B cell (primary cell): ENCODE results near the gene AKTIP. TPM values are rescaled to one million over a fixed set of nuclear protein-coding genes. Genes with fewer than 3 reads are reported as not detected.

Source experiments
- ATAC-seq: fragments of 200-7000 bp; cut with Tn5 transposase; one replicate; pipeline ENCODE4 v1.10.0; 2021; ENCODE audit warnings: low read depth, mild to moderate bottlenecking, moderate number of reproducible peaks, moderate library complexity
- CTCF ChIA-PET: fragments of 350-600 bp; sonication (Branson Sonifier 250); formaldehyde crosslinking; loops from one replicate; lab custom pipeline; 2021; ENCODE audit warnings: antibody characterized with exemption, inconsistent platforms; lab: Charles Lee
- POLR2A ChIA-PET: fragments of 350-600 bp; sonication (Branson Sonifier 250); formaldehyde crosslinking; loops from one replicate; lab custom pipeline; 2021; ENCODE audit warnings: antibody characterized with exemption; lab: Charles Lee
- DNase-seq: peaks from one replicate; pipeline ENCODE4 v3.0.0; 2013
- H2AFZ ChIP-seq: 2 replicates; pipeline ENCODE4 v1.6.1; 2012; ENCODE audit warnings: mild to moderate bottlenecking, low read depth, low read length; ENCODE audit not compliant: insufficient read depth, poor library complexity, severe bottlenecking
- H3K27ac ChIP-seq, 2 donors: 1 replicate in 1 of 2; 2 replicates in 1 of 2; pipeline ENCODE4 v1.5.1; 2012 to 2013; ENCODE audit warnings: low read length in 2 of 2, mild to moderate bottlenecking in 2 of 2, moderate library complexity in 1 of 2
- H3K27me3 ChIP-seq, 4 experiments: fragments of 200-600 bp in 1 of 4; sonication (generic) in 1 of 4; replicated peaks in 1 of 4; 1 replicate in 2 of 4; 2 replicates in 2 of 4; pipeline versions ENCODE4 v1.6.1 to v1.7.0; 2013 to 2016; ENCODE audit warnings: low read length in 3 of 4, mild to moderate bottlenecking in 2 of 4, mixed read lengths in 1 of 4, moderate library complexity in 1 of 4; ENCODE audit not compliant: insufficient read depth in 4 of 4, control insufficient read depth in 3 of 4; ENCODE audit errors: control extremely low read depth in 1 of 4
- H3K36me3 ChIP-seq, 2 experiments: replicated peaks in 1 of 2; 1 replicate in 1 of 2; 2 replicates in 1 of 2; pipeline versions ENCODE4 v1.6.1 to v1.7.1; 2013; ENCODE audit warnings: low read length in 1 of 2; ENCODE audit not compliant: insufficient read depth in 2 of 2, control insufficient read depth in 1 of 2; ENCODE audit errors: control extremely low read depth in 1 of 2, extremely low read depth in 1 of 2
- H3K4me1 ChIP-seq, 2 donors: fragments of 200-600 bp in 1 of 2; sonication (generic) in 1 of 2; 1 replicate in 1 of 2; 2 replicates in 1 of 2; pipeline versions ENCODE4 v1.5.1 to v1.6.1; 2013 to 2017; ENCODE audit warnings: low read length in 2 of 2; ENCODE audit not compliant: control insufficient read depth in 2 of 2, insufficient read depth in 2 of 2
- H3K4me2 ChIP-seq: replicated peaks from 2 replicates; pipeline ENCODE3; 2012; ENCODE audit warnings: mild to moderate bottlenecking, low read depth, low read length; ENCODE audit not compliant: poor library complexity, severe bottlenecking
- H3K4me3 ChIP-seq, 5 experiments: fragments of 200-600 bp in 1 of 5; sonication (generic) in 1 of 5; 1 replicate in 3 of 5; 2 replicates in 2 of 5; pipeline versions ENCODE4 v1.5.1 to v1.7.0; 2011 to 2016; ENCODE audit warnings: low read length in 4 of 5, mild to moderate bottlenecking in 4 of 5, low read depth in 2 of 5, control low read depth in 1 of 5, moderate library complexity in 1 of 5; ENCODE audit not compliant: insufficient read depth in 1 of 5; ENCODE audit errors: control extremely low read depth in 1 of 5, extremely low read depth in 1 of 5
- H3K79me2 ChIP-seq: fragments of 200-600 bp; sonication (generic); one replicate; pipeline ENCODE4 v1.6.0; 2016; ENCODE audit warnings: low read length; ENCODE audit not compliant: control insufficient read depth, insufficient read depth
- H3K9ac ChIP-seq: fragments of 200-600 bp; sonication (generic); 2 replicates; pipeline ENCODE4 v1.6.1; 2017; ENCODE audit warnings: mild to moderate bottlenecking, low read length, moderate library complexity
- H3K9me3 ChIP-seq, 3 donors: one replicate each; pipeline versions ENCODE4 v1.6.1 to v1.7.1; 2013; ENCODE audit warnings: low read length in 2 of 3; ENCODE audit not compliant: control insufficient read depth in 2 of 3, insufficient read depth in 1 of 3; ENCODE audit errors: control extremely low read depth in 1 of 3
- H4K20me1 ChIP-seq: 2 replicates; pipeline ENCODE4 v1.6.0; 2012; ENCODE audit warnings: mild to moderate bottlenecking, low read length; ENCODE audit not compliant: insufficient read depth, control insufficient read depth, poor library complexity, severe bottlenecking
- H3K27ac Mint-ChIP-seq: one replicate; pipeline ENCODE4 v1.8.0; 2021; ENCODE audit warnings: mixed read lengths
- H3K27me3 Mint-ChIP-seq: one replicate; pipeline ENCODE4 v1.8.0; 2021; ENCODE audit warnings: mixed read lengths
- H3K4me1 Mint-ChIP-seq: one replicate; pipeline ENCODE4 v1.8.0; 2021; ENCODE audit warnings: mixed read lengths
- H3K4me3 Mint-ChIP-seq: one replicate; pipeline ENCODE4 v1.8.0; 2021; ENCODE audit warnings: mixed read lengths
- H3K9me3 Mint-ChIP-seq: one replicate; pipeline ENCODE4 v1.8.0; 2022; ENCODE audit warnings: mixed read lengths; ENCODE audit not compliant: insufficient read depth
- CTCF ChIP-seq: fragments of 200-600 bp; IDR thresholded peaks from one replicate; pipeline ENCODE4 v1.8.0; 2022; ENCODE audit warnings: antibody characterized with exemption, mild to moderate bottlenecking
- EZH2 ChIP-seq: IDR thresholded peaks from 2 replicates; pipeline ENCODE4 v1.6.1; 2012; ENCODE audit warnings: borderline replicate concordance, low read depth, mild to moderate bottlenecking, moderate library complexity, low read length; ENCODE audit not compliant: insufficient read depth, poor library complexity, severe bottlenecking
- WGBS: methylation state at CpG from one replicate; pipeline ENCODE4 v1.1.5; 2013; ENCODE audit warnings: missing lambda C conversion rate; ENCODE audit not compliant: insufficient coverage; 5-methylcytosine and 5-hydroxymethylcytosine counted together
- intact Hi-C: fragments of 100-400 bp; cut with micrococcal nuclease; formaldehyde crosslinking; loops from one replicate; pipeline ENCODE4 v1.10.0; 2022
- polyA plus RNA-seq: library from polyadenylated mRNA; depleted of rRNA; stranded (reverse); fragments of >200 nt; gene quantifications from 2 replicates; pipeline ENCODE4 v1.2.3, GENCODE V29; 2012
- total RNA-seq, 2 donors: library from RNA; stranded (reverse); fragments of 120-200 nt in 1 of 2; gene quantifications; 1 replicate in 1 of 2; 2 replicates in 1 of 2; pipeline versions ENCODE4 v1.2.3 to v1.2.4, GENCODE V29; 2013 to 2022

The AKTIP gene
- total and polyA plus RNA-seq, 2 donors (not counting 1 experiment from before 2014, with no cell fraction given) = 12.6 to 24.0 TPM

- ATAC-seq = no peak
- Mint-ChIP-seq H3K27ac (no peak overlapping the region), H3K4me1 (no peaks in the 10 kb centered on the region), H3K4me3 (no peak overlapping the region), H3K27me3 (no peaks in the 10 kb centered on the region), H3K9me3 (peaks cover 4% of the 10 kb centered on the region)
- H4K20me1 ChIP-seq = no peaks in the 10 kb centered on the region
- H3K27ac ChIP-seq = no peak overlapping the region
- TF ChIP-seq CTCF = no peak
- TF ChIP-seq EZH2 = no peak
- no CpG with 5 or more reads among the region's 1 CpG for WGBS
- no peaks in the 10 kb centered on the region for H3K4me1 ChIP-seq
- H3K9me3 ChIP-seq = peaks cover 0 to 1% (median 1%) of the 10 kb centered on the region in 3 donors
- peaks cover 8 to 91% of the 10 kb centered on the region in 2 experiments for H3K36me3 ChIP-seq
- H3K27me3 ChIP-seq = no peaks in the 10 kb centered on the region
- H3K4me2 ChIP-seq = no peak overlapping the region
- H2AFZ ChIP-seq = no peak overlapping the region
- intact Hi-C loops = no loop called here
- no peak overlapping the region for H3K4me3 ChIP-seq
- no peaks in the 10 kb centered on the region for H3K79me2 ChIP-seq
- DNase-seq = no peak
- ChIA-PET CTCF (no interaction called here), POLR2A (no interaction called here)
- no peak overlapping the region for H3K9ac ChIP-seq
Observed at GRCh38 chr16:53480394-53480793, 22.6 kb downstream of the AKTIP start.

GRCh38 chr16:53478965-53479364 is 24.0 kb downstream of the AKTIP start:
- H3K4me3 Mint-ChIP-seq = no peak overlapping the region
- Histone ChIP-seq H3K36me3 (peaks cover 8 to 79% of the 10 kb centered on the region in 2 experiments), H3K9ac (no peak overlapping the region), H2AFZ (no peak overlapping the region), H3K4me3 (no peak overlapping the region), H3K9me3 (no peaks in the 10 kb centered on the region), H3K79me2 (no peaks in the 10 kb centered on the region), H3K27me3 (no peaks in the 10 kb centered on the region), H3K4me2 (no peak overlapping the region), H3K4me1 (no peaks in the 10 kb centered on the region), H3K27ac (no peak overlapping the region), H4K20me1 (no peaks in the 10 kb centered on the region)
- ATAC-seq (no peak), DNase-seq (no peak)
- CTCF ChIA-PET = no interaction called here
- intact Hi-C loops = no loop called here
- no peaks in the 10 kb centered on the region for H3K27me3 Mint-ChIP-seq
- no peak for TF ChIP-seq EZH2
- TF ChIP-seq CTCF = no peak
- POLR2A ChIA-PET = interaction anchor here (0.6 to 0.7 kb wide), 2 partner anchors 24 to 220 kb away, joined by 4 to 5 read pairs; partner anchors contain the start of gene AKTIP
- no peak overlapping the region for H3K27ac Mint-ChIP-seq
- WGBS = no CpG with 5 or more reads among the region's 5 CpGs
- H3K9me3 Mint-ChIP-seq = no peaks in the 10 kb centered on the region
- H3K4me1 Mint-ChIP-seq = no peaks in the 10 kb centered on the region
